CD4-positive, alpha-beta T cell treated with Interleukin-6 for 4 hours (primary cell): ENCODE data around the gene MBNL1.
"Not testable (repeated sequence)": the region's sequence is repeated elsewhere in the genome, so short reads cannot be mapped to it uniquely, and the experiment has no call there.

Source experiments
- DNase-seq: peaks from one replicate; pipeline ENCODE4 v3.0.0-alpha.2; 2020; ENCODE audit warnings: mixed read lengths

Gene MBNL1

GRCh38 chr3:152321955-152322377 is 53.2 kb downstream of the MBNL1 start:
- DNase-seq, result no peak

- no peak for DNase-seq
These were observed 54.0 kb downstream of the MBNL1 start for GRCh38 chr3:152322756-152323155.

- DNase-seq, result no peak
These were observed 55.1 kb downstream of the MBNL1 start for GRCh38 chr3:152323834-152324233.

GRCh38 chr3:152325136-152325535 is 56.4 kb downstream of the MBNL1 start:
- DNase-seq, result no peak

- no peak for DNase-seq
These were observed 58.5 kb downstream of the MBNL1 start for GRCh38 chr3:152327203-152327602.

- no peak for DNase-seq
These were observed 60.1 kb downstream of the MBNL1 start for GRCh38 chr3:152328841-152329240.

GRCh38 chr3:152330559-152330958 is 61.8 kb downstream of the MBNL1 start:
- no peak for DNase-seq

- DNase-seq, result no peak
These were observed 62.4 kb downstream of the MBNL1 start for GRCh38 chr3:152331018-152331541.

- no peak for DNase-seq
These were observed 63.3 kb downstream of the MBNL1 start for GRCh38 chr3:152331998-152332397.

- DNase-seq, result no peak
These were observed 65.2 kb downstream of the MBNL1 start for GRCh38 chr3:152333928-152334327.

GRCh38 chr3:152334761-152335160 is 66.0 kb downstream of the MBNL1 start:
- DNase-seq, result no peak

GRCh38 chr3:152335273-152335672 is 66.5 kb downstream of the MBNL1 start:
- no peak for DNase-seq

GRCh38 chr3:152337337-152337736 is 68.6 kb downstream of the MBNL1 start:
- DNase-seq, result not testable (repeated sequence)

GRCh38 chr3:152338159-152338720 is 69.5 kb downstream of the MBNL1 start:
- DNase-seq, result no peak

- no peak for DNase-seq
These were observed 71.3 kb downstream of the MBNL1 start for GRCh38 chr3:152339881-152340505.

GRCh38 chr3:152345233-152345632 is 76.5 kb downstream of the MBNL1 start:
- no peak for DNase-seq

GRCh38 chr3:152346058-152346457 is 77.3 kb downstream of the MBNL1 start:
- no peak for DNase-seq

GRCh38 chr3:152346740-152347139 is 78.0 kb downstream of the MBNL1 start:
- no peak for DNase-seq

- DNase-seq, result no peak
These were observed 79.9 kb downstream of the MBNL1 start for GRCh38 chr3:152348436-152349177.

- DNase-seq, result no peak
These were observed 80.7 kb downstream of the MBNL1 start for GRCh38 chr3:152349392-152349791.

- DNase-seq, result no peak
These were observed 81.4 kb downstream of the MBNL1 start for GRCh38 chr3:152350139-152350538.

GRCh38 chr3:152350776-152351175 is 82.0 kb downstream of the MBNL1 start:
- no peak for DNase-seq

GRCh38 chr3:152352554-152352953 is 83.8 kb downstream of the MBNL1 start:
- no peak for DNase-seq

- DNase-seq, result no peak
These were observed 84.8 kb downstream of the MBNL1 start for GRCh38 chr3:152353578-152353977.
